Right hindlimb (tissue), 1 donor: Measurements from ENCODE around the gene FOXN3.
A peak's percentile ranks its signal among the peaks of the same experiment; 100 is the strongest.
"Not testable (repeated sequence)": the region's sequence is repeated elsewhere in the genome, so short reads cannot be mapped to it uniquely, and the experiment has no call there.

ENCODE experiments used
- DNase-seq: peaks from one replicate; pipeline ENCODE4 v3.0.0-alpha.2; 2018

The FOXN3 gene

DNA sequence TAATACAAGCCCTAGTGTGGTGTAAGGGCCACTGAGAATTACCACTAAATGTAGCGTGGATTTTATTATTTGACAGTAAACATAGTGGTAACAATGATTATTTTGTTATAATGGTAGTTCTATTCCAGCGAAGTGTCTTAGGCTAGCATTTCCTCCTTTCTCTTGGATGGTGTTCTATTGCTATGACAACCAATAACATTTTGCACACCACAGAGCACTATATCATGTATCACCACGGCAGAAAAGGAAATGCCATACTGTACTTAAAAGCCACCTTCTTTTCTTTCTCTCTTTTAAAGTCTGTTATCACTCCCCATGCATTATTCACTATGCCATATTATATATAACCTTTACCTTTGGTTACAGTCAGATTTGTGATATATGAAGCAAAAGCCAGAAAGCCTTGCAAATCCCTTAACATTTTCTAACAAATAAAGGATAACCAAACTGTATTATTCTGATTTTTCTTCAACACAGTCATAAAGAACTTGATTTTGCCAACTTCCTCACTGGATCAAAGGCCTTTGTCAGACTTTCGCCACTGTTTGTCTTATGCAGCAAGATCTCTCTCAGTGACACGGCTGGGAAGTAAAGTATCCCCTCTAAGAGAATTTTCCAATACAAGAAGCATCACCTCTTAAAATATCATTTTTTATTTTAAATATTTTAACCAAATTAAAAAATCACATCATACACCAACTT is 195.8 kb downstream of the FOXN3 start:
- no peak for DNase-seq

DNA sequence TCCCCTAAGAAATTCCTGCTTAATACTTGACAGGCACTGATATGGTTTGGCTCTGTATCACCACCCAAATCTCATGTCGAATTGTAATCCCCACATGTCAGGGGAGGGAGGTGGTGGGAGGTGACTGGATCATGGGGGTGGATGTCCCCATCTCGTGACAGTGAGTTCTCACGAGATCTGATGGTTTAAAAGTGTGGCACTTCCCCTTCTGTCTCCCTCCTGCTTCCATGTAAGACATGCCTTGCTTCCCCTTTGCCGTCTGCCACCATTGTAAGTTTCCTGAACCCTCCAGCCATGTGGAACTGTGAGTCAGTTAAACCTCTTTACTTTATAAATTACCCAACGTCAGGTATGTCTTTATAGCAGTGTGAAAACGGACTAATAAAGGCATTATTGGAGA is 198.0 kb downstream of the FOXN3 start:
- DNase-seq, result no peak

DNA sequence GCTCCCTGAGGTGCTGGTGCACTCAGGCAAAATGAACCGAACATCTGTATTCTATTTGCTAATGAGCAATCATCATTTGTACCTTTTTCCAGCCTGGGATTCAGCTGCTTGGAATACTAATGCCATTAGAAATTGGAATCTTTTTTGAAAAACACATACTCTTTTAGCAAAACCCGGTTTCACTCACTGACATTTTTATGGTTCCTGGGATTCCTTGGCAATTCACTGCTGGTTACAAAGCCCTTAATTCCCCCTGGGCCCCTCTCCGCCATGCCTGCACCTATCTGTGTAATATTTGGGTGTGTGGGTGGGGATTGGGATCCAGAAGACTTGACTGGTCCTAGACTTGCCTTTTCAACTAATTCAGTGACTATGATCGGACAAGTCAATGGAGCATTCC is 199.1 kb downstream of the FOXN3 start:
- no peak for DNase-seq

DNA sequence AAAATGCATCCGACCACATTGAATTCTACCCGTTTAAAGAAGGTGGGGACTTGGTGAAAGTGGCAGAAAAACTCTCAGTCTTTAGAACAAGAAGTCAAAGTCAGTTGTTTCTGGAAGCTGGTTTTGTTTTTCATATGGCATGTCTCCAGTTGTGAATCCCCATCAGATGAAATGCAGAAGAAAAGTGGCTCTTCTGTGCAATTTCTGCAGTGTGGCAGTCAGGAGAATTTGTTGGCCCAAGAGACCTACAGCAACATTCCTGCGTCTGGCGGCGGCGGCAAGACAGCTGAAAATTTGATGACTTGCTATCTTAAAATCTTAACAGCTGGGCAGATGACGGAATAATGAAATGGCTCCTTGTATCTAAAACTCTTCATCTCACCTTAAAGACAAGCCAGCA is 201.5 kb downstream of the FOXN3 start:
- DNase-seq, result peak; percentile 51

DNA sequence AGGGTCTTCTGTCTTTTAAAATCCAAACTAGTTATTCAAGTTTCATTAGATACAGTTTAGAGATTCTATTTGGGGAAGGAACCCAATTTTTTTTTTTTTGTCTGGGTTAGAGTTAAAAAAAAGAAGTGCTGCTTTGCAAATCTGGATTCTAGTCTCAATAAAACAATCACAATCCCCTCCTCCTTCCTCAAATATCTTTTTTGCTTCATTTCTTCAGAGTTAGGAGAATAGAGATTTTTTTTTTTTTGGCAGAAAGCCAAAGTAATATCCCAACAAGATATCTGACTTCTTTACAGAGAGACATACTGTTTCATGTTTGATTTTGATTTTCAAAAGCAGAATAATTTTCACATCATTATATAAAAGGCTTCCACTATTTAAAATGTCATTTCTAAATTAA is 201.9 kb downstream of the FOXN3 start:
- no peak for DNase-seq

DNA sequence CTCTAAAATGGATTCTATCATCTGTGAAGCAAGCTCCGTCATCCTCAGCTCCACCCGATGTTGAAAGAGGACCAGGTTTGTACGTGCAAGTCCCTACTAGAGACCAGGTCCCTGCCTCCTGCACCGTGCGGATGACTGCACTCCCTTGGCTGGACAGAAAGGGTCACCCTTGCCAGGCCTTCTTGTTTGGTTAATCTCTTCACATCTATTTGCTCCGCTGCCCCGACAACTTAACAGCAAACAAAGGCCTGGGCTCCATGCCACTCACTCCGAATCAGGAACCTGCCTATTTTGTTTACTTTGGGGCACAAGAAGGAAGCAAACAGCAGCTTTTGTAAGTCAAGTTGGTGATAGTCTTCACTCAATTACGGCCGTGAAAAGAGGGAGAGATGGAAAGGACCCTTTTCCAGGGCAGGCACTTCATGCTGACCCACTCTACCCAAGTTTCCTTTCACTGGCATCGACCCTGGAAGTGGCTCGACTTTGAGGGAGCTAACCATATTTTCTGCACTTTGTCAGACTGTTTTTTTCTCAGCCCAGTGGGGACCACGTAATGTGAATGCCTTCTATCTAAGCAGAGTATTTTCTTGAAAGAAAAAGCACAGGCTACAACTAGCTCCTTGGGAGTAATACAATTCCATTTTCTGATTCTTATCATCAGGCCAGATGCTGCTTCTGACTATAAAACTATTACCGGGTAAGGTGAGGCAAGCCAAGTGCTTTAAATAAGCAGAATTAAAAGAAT is 202.6 kb downstream of the FOXN3 start:
- DNase-seq, result peak; percentile 44

DNA sequence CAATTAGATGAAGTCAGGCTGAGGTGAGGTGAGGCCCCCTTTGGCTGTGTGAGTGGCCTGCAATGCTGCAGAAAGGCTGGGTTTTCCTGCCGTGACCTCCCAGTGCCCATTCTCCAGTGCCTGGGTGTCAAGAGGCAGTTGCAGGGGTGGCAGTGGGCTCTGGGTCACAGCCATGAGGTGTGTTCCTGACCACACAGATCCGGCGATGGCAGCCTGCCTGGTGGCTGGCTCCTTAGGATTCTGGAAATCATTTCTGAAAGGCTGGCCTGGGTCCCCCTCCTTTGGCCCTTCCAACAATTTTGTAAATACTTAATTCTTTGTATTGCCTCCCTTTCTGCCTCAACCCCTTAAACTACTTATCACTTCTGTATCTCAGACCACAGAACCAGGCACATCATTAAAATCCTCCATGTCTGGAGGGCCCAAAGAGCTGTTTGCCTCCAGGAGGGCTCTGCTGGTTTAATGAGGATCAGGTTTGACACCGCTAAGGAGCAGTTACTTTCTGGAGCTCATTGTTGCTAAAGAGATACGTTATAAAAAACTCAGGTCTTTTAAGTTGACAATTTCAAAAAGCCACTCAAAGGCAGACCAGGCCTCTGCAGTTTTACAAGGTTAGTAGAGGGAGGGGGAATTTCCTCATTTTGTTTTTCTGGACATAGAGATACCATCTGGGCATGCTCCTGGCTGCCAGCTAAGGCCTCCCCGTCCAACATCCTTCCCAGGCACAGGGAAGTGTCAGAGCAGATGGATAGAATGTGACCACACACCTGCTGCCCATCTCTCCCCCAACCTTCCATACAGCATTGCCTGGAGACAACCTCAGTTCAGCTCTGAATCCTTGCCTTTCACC is 204.4 kb downstream of the FOXN3 start:
- DNase-seq, result peak; percentile 24

DNA sequence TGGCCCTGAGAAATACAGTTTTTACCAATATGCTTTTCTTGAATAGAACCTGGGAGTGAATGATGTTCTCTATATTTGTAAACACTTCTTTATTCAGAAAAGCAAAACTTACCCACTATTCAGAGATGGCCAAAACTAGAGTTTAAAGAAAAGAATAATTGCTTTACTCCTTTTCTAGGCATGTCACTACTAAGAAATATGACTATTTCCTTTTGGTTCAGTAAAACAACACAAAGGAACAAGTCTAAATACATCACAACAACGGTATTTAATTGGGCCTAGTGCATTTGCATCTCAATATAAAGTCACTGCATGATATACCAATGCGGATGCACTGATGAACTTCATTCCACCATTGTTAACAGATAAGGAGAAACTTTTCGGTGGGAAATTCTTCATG is 207.5 kb downstream of the FOXN3 start:
- DNase-seq, result no peak

DNA sequence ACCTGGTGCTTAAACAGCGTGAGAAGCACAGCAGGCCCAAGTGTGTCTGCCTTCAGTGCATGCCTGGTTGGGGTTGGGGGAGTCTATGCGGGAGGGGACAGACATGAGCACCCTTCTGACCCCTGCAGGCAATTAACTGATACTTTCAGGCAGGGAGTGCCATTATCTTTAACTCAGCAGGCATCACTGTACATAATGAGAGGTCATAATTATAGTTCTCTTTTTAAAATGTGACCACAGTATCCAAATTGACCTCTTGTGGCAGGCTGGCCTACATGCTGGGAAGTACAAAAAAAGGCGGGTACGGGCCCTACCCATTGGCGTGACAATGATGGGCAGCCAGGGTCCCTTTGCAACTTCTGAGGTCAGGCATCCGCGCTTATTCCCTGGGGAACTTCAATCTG is 209.1 kb downstream of the FOXN3 start:
- DNase-seq, result peak; percentile 51

DNA sequence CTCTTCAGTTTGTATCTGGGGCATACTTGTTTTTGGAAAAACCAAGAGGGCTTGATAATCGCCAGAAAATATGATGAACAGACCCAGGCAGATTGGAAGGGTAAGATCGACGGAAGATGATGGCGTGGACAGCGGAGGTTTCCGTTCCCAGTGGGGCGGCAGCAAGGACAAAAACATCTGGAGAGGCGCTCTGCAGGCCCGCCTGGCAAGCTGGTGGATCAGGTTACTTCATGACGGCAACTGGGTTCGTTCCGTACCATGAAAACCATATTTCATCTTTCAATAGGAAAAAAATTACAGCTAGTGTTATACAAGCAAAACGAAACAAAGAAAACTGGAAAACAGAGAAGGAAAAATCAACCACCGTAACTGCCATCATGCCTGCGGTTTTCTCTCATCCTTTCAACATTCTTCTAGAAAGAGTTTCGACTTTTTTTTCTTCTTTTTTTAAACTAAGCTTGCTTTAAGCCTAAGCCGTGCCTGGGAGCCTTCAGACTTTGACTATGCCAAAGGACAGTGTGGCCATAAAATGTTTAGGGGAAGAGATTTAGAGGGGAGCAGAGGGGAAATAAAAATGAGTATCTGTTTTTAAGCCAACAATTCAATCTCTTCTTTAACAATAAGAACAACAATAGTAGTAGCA is 210.5 kb downstream of the FOXN3 start:
- peak; percentile 86 for DNase-seq

DNA sequence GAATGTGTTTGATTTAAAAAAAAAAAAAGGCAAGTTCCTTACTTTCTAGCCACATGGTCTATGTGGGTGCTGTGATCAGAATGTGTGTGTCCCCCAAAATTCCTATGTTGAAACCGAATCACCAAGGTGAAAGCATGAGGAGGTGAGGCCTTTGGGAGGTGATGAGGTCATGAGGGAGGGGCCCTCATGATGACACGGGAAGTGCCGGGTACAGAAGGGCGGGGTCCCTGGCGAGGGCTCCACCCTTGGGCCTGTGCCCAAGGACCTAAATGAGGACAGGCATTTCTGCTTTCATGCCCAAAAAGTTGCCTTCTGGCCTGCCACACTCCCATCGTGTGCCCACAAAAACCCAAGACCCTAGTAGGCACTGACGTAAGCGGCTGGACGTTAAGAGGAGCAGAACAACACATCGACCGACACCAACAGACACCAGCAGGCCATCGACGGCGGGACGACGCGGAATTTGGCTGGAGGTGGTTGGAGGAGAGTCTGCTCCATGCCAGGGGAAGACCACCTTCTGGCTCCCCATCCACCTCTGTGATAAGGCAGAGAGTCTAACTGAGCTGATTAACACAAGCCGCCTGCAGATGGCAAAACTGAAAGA is 211.8 kb downstream of the FOXN3 start:
- DNase-seq, result peak; percentile 14

DNA sequence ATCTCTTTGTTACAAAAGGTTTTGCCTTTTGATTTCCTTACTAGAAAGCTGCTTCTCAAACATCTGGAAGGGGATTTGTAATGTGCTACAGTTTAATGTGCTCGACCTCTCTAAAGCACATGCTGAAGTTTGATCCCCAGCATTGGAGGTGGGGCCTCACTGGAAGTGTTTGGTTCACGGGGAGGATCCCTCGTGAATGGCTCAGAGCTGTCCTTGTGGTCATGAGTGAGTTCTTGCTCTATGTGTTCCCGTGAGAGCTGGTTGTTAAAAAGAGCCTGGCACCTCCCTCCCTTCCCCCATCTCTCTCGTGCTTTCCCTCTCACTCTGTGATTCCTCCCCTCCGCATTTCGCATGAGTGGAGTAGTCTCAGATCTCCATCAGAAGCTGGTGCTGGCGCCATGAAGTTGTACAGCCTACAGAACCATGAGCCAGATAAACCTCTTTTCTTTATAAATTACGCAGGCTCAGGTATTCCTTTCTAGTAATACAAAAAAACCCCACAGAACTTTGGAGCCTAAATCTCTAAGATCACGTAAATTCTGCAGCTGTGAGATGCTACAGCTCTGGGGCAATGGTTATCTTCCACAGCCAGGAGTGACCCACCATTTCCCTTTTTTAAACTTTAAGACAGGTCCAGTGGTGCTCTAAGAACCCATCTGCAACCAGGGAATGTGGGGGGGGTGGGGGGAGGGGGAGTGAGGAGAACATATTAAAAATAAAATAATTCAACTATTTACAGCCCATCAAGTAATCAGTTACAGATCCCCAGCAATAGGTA is 214.4 kb downstream of the FOXN3 start:
- no peak for DNase-seq

DNA sequence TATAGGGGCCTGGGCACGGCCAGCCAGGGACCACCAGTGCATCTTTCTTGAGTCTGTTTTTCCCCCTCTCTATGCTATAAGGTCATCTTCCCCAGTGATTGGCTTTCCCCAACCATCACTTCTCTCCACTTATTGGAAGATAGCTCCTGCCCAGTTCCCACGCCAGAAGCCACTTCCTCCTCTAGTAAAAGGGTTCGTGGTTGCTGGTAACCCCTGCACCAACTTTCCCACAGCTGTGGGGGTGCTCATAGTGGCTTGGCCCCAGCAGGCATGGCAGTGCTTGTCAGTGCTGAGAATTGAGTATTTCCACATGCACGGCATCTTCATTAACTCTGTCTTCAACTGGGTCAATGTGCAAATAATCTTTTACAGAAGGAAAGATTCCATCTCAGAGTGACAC is 215.4 kb downstream of the FOXN3 start:
- DNase-seq, result no peak

DNA sequence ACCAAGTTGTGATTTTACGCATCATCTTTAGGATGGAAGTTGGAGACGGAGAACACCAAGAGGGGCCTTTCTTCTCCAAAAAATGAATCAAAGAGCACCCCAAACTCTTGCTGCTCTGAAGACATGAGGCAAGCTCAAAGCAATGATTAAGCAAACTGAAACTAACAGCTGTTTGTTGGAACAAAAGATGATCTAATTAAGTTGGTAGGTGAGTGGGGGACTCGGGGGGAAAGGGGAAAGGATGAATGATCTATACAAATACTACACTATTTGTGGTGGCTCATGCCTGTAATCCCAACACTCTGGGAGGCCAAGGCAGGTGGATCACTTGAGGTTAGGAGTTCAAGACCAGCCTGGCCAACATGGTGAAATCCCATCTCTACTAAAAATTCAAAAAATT is 217.7 kb downstream of the FOXN3 start:
- DNase-seq, result not testable (repeated sequence)

DNA sequence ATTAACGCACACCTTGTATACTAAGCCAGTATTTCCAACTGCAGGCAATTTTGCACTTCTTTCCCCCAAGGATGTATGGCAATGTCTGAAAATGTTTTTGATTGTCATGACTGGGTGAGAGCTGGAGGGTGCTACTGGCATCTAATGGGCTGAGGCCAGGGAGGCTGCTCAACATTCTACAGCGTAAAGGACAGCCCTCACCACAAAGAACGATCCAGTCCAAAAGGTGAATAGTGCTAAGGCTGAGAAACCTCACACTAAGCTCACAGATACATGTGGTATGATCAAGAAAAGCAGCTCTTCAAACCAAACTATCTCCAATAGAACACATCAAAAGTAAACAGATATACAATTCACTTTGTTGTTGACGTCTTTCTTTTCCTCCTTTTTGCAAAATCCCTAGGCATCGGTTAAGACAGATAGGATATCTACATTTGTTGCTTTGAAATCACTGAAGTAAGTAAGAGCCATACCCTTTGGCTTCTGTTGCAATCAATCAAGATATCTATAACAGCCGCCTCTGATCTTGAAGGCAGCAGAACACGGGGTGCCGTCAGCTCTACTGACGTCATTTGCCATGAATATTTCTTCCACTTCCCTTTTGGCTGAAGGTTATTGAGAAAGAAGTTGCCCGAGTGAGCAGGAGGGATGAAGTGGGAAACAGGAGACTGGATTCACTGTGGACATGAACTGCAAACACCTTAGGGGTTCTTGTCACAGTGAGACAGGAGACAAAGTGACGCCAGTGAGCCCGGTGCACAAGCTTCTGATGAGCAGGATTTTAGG is 218.3 kb downstream of the FOXN3 start:
- DNase-seq, result no peak

DNA sequence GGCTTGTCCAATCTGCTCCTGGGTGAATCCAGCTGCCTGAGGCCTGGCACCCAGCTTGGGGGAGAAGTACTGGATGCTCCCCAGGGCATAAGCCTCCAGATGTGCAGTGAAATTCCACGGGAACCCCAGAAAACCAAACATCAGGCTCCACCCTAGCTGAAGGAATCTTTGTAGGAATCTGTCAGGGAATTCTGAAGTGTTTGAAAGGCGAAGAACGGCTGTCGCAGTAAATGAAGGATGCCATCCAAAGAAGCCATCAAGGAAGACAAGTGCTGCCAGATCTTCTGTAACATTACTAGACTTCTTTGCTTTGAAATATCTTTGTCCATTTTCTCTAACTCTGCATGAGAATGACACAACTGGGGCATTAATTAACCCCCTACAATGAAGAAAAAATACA is 219.4 kb downstream of the FOXN3 start:
- DNase-seq, result no peak

DNA sequence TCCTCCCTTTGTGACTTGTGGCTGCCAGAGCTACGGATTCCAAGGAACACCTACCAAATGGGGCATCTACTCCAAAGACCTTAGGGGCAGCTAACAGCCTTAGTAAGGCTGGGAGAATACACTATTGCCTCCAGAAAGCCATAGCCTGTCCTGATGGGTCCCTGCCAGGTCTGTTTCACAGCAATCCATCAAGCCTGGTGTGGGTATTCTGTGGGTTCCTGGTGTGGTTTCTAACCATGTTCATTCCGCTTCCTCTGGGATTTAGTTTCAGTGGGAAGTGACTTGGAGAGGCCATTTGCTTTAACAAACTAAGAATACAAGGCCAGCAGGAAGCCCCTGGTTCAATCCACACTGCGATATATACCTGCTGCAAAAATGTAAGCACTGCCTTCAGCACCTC is 220.5 kb downstream of the FOXN3 start:
- DNase-seq, result no peak

DNA sequence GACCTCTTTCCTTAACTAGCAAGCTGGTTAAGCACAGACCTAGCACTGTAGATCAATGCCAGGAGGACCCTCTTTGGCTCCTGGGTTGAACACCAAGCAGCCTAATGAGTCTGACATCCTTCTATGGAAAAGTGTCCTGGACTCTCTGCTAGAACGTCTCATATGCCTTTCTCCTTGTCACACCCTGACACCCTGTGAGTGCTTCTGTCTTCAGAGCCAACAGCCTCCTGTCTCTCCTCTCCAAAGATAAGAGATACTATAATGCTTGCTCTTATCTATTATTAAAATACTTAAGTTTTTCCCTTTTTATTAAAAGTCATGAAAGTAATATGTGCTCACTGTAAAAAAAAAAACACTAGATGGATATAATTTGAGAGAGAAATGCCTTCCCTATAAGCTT is 222.7 kb downstream of the FOXN3 start:
- no peak for DNase-seq

DNA sequence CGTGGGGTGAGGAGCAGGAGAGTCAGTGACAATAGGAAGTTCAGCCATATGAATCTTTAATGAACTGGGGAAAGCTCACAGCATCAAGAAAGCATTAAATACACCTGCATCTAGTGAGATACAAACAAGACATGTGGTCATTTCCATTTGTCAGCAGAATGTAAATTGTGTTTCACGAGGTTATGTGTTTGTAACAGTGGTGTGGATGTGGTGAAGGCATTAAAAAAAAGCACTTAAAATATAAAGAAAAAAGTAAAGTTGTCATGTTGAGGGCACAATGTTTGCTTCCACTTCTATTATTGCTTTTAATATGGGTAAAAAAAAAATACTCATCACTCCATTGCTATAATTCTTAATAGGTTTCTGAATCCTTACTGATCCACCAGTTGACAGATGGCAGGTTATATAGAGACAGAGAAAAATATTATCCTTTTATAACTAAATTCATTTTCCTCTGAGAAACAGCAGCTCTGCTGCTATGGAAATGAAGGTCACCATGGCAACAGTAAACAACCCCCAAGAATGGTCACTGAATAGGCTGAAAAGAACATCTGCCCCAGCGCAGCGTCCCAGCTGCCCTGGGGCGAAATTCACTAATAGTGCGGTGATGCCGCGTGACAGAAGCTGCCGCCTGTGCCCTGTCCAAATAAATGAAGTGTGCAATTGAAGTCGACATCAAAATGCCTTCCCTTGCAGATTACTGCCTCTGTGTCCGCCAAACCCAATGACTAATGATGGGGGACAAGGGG is 226.1 kb downstream of the FOXN3 start:
- peak; percentile 67 for DNase-seq

DNA sequence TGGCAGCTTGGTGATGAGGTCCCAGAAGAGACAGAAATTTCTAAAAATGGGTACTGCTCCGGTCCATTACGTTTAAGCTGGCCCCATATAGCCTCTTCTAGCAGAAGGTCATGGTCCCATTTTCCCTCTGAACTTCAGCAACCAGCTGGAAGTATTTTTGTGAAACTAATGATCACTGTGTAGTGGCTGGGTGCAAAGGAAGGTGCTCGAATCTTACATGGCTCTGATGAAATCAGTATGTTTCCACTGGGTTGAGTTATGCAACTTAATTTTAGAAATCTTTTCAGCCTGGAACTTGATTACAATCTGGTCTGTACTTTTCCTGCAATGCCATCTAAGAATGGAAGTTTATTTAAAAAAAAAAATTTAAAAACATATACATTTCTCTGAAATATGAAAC is 228.5 kb downstream of the FOXN3 start:
- no peak for DNase-seq
